GM18873 (cell line): ENCODE measurements around the gene MORF4L2.
A peak's percentile ranks its signal among the peaks of the same experiment; 100 is the strongest.
"Not testable (repeated sequence)": the region's sequence is repeated elsewhere in the genome, so short reads cannot be mapped to it uniquely, and the experiment has no call there.

ENCODE experiments used
- ATAC-seq: cut with Tn5 transposase; IDR thresholded peaks from one replicate; pipeline ENCODE4 v1.9.1; 2021; ENCODE audit warnings: mild to moderate bottlenecking, moderate library complexity, moderate number of reproducible peaks; ENCODE audit not compliant: unreplicated experiment, low FRiP score

MORF4L2 gene

GRCh38 chrX:103638479-103639346, 47.8 kb downstream of the MORF4L2 start:
- not testable (repeated sequence) for ATAC-seq

GRCh38 chrX:103637604-103638338, 48.7 kb downstream of the MORF4L2 start:
- ATAC-seq, result no peak

DNA sequence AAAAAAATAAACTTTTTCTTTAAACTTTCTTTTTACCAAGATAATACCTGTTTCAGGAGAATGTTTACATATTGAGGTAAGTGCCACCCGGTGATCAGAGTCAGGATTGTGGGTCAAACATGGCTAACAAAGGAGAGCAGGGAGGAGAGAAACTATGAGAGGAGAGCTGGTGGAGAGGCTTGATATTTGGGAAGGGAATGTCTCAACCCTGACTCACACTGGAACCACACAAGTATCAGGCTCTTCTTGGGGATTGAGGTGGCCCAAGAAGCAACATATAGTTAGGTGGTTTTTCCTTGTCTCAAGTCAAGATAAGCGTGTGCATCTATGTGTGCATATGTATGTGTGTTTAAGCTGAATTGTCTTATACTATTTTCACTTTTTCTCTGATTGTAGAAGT, 51.1 kb downstream of the MORF4L2 start:
- no peak for ATAC-seq

- no peak for ATAC-seq
These were observed 55.4 kb downstream of the MORF4L2 start for GRCh38 chrX:103631145-103631544.

GRCh38 chrX:103630171-103630511, 56.4 kb downstream of the MORF4L2 start:
- ATAC-seq, result no peak

- ATAC-seq, result no peak
These were observed 57.0 kb downstream of the MORF4L2 start for GRCh38 chrX:103629318-103630170.

DNA sequence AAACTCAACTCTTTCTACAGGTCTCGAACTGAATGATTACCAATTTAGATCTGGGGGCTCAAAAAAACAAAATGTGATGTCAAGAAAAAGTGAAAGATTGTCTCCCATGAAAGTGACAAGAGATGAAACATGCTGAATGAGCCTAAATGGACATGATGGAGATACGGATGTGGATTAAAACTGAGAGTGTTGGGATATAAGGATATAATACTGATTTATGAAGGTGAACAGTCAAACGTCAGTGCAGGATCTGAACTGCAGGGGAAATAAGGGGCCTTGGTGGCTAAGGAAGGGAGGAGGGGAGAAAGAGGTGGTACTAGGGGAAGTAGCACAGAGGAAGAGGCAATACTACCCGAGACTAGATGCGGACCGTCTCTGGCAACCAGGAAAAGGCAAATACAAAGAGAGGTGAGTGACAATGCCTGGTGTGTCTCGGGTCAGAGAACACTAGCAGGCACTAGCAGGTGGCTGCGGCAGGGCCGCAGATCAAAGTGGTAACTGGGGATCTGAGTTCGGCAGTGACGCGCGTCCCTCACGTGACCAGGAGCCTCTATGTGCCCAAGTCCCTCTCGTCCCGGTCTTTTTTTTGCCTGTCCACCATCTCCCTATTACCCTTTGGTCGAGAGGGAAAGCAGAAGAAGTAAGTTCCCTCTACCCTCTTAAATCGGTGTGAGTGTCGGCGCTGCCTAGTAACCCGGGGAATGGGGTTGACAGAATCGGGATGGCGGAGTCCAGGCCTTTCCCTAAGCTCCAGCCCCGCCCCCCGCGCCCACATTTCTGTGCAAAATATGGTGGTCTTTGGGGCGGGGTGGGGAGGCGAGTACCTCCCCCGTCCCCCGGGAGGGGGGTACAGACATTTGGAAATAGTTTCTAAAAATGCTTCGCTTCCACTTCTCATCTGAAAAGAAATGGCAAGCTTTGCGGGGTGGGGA, 57.8 kb downstream of the MORF4L2 start, which contains the start of gene TCEAL1:
Gene TCEAL1, plus strand, starts transcription at position 590 of the 932 bp plus-strand sequence. CDS start 942 bp downstream, outside the sequence.
- peak; percentile 51 for ATAC-seq

DNA sequence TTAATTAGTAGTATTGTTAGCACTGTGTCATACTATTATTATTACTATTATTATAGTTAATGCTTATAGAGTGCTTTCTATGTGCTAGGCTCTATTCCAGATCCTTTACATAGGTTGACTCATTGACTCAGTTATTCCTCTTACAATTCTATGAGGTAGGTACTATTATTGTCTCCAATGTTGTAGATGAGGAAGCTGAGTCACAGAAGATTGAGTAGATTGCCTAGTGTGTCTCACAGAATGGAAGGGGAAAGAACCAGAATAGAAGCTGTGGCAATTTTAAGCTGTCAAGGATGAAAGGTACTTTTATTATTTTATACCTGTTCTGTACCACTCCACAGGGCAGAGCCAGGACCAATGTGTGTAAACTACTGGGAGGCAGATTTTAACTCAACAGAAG, 59.6 kb downstream of the MORF4L2 start:
- no peak for ATAC-seq
